ENCODE measurements around the gene ZWILCH. TPM values are rescaled to one million over a fixed set of nuclear protein-coding genes. Genes with fewer than 3 reads are reported as not detected.

ZWILCH gene
- total and polyA plus RNA-seq, 2 experiments from 2014 or later, result 51.0 to 64.1 TPM

- H3K4me3 Mint-ChIP-seq, result no peak overlapping the region
- Histone ChIP-seq H3K36me3 (ENCODE audit: insufficient read depth) (no peaks in the 10 kb centered on the region; the same call in 1 of the 2 replicates), H3K9me2 (ENCODE audit: insufficient read depth) (no peaks in the 10 kb centered on the region), H3K4me1 (ENCODE audit: insufficient read depth) (peaks cover 27% of the 10 kb centered on the region), H3F3A (replicated peaks; ENCODE audit: low read depth) (no peaks in the 10 kb centered on the region), H3K27ac (ENCODE audit: low read depth) (no peak overlapping the region; the same call in 1 of the 2 replicates), H3K27me3 (ENCODE audit: insufficient read depth) (no peaks in the 10 kb centered on the region), H2AFZ (no peak overlapping the region), H3K4me2 (no peak overlapping the region), H4K20me1 (replicated peaks; ENCODE audit: insufficient read depth) (peaks cover 11% of the 10 kb centered on the region), H3K4me3 (no peak overlapping the region), H3K79me2 (replicated peaks; ENCODE audit: insufficient read depth) (no peaks in the 10 kb centered on the region)
- DNase-seq (ENCODE audit: low spot score) (no peak), ATAC-seq (no peak)
- peaks cover 45% of the 10 kb centered on the region for H3K4me1 Mint-ChIP-seq
- TF ChIP-seq EZH2 (IDR thresholded peaks at IDR 0.05; ENCODE audit: low read depth, unreplicated experiment) (no peak), JUNB (IDR thresholded peaks at IDR 0.05; ENCODE audit: unreplicated experiment) (no peak), CTCF (conservative IDR thresholded peaks at IDR 0.05; ENCODE audit: low read depth in 2 of 2) (no peak), NANOG (IDR thresholded peaks at IDR 0.05; ENCODE audit: borderline replicate concordance) (no peak), ZNF114 (CRISPR knock-in tag; IDR thresholded peaks at IDR 0.05) (no peak), CREB1 (CRISPR knock-in tag; IDR thresholded peaks at IDR 0.05; ENCODE audit: low read depth) (no peak), POLR2AphosphoS5 (IDR thresholded peaks at IDR 0.05; ENCODE audit: low read depth) (no peak), ZNF462 (CRISPR knock-in tag; IDR thresholded peaks at IDR 0.05) (no peak), EZH2phosphoT487 (IDR thresholded peaks at IDR 0.05; ENCODE audit: unreplicated experiment) (no peak)
- H3K36me3 Mint-ChIP-seq (ENCODE audit: low read depth), result peaks cover 37% of the 10 kb centered on the region
- no peaks in the 10 kb centered on the region for H3K27me3 Mint-ChIP-seq (ENCODE audit: insufficient read depth, low read depth, poor library complexity)
- H3K27ac Mint-ChIP-seq, result no peak overlapping the region
- peaks cover 23% of the 10 kb centered on the region for H3K9me3 Mint-ChIP-seq
These were observed 43.2 kb upstream of the ZWILCH start for GRCh38 chr15:66461917-66462316.

Measured in GM23338 (cell line).